LNCAP (cell line): Measurements from ENCODE around the gene STUM.

ENCODE experiments used
- CTCF ChIP-seq: fragments of 450-650 bp; IDR thresholded peaks from 2 replicates; pipeline ENCODE4 v1.5.1; 2017; ENCODE audit warnings: mild to moderate bottlenecking

STUM gene

GRCh38 chr1:226519135-226519534 is 29.4 kb upstream of the STUM start:
- no peak for TF ChIP-seq CTCF

GRCh38 chr1:226519716-226520598 is 28.6 kb upstream of the STUM start:
- no peak for TF ChIP-seq CTCF

- TF ChIP-seq CTCF: no peak
These were observed 27.8 kb upstream of the STUM start for GRCh38 chr1:226520640-226521355.

- no peak for TF ChIP-seq CTCF
These were observed 24.7 kb upstream of the STUM start for GRCh38 chr1:226523646-226524406.

- no peak for TF ChIP-seq CTCF
These were observed 24.0 kb upstream of the STUM start for GRCh38 chr1:226524547-226524946.

- no peak for TF ChIP-seq CTCF
These were observed 22.8 kb upstream of the STUM start for GRCh38 chr1:226525750-226526149.

- no peak for TF ChIP-seq CTCF
These were observed 21.6 kb upstream of the STUM start for GRCh38 chr1:226526801-226527595.
